HG02852 (cell line): ENCODE measurements around the gene PTPN3.
A peak's percentile ranks its signal among the peaks of the same experiment; 100 is the strongest.
"Not testable (repeated sequence)": the region's sequence is repeated elsewhere in the genome, so short reads cannot be mapped to it uniquely, and the experiment has no call there.

Experiments
- ATAC-seq: cut with Tn5 transposase; IDR thresholded peaks from one replicate; pipeline ENCODE4 v1.9.1; 2021; ENCODE audit warnings: mild to moderate bottlenecking, moderate library complexity; ENCODE audit not compliant: unreplicated experiment

Gene PTPN3

DNA sequence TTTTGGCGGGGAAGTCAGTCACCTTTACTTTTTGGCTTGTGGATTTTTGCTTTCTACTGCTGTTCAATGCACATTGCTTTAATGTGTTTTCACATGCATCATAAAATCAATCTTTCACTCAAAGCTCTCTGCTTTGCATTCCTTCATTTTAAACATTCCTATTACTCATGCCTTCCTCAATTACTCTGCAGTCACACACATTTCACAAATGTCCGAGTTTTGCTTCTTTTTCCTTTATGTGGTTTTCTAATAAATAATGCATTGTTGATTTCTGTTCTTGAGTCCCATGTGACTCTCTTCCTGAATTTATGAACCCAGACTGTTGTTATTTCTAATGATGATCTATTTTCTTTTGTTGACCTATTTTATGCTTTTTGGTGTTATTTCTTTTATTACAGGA is 95.0 kb downstream of the PTPN3 start:
- no peak for ATAC-seq

DNA sequence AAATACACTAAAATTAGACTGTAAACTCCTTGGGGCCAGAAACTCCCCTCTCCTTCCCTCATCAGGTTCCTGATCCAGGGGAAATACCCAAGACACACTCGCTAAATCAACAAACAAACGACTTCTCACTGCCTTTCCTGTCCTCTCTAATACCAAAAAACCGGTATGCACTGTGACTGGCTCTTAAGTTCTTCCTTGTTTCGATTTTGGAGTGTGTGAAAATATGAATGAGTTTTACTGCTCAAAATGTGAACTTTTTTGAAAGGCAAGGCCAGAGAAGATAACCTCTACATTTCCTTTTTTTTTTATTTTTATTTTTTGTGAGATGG is 96.2 kb downstream of the PTPN3 start:
- no peak for ATAC-seq

DNA sequence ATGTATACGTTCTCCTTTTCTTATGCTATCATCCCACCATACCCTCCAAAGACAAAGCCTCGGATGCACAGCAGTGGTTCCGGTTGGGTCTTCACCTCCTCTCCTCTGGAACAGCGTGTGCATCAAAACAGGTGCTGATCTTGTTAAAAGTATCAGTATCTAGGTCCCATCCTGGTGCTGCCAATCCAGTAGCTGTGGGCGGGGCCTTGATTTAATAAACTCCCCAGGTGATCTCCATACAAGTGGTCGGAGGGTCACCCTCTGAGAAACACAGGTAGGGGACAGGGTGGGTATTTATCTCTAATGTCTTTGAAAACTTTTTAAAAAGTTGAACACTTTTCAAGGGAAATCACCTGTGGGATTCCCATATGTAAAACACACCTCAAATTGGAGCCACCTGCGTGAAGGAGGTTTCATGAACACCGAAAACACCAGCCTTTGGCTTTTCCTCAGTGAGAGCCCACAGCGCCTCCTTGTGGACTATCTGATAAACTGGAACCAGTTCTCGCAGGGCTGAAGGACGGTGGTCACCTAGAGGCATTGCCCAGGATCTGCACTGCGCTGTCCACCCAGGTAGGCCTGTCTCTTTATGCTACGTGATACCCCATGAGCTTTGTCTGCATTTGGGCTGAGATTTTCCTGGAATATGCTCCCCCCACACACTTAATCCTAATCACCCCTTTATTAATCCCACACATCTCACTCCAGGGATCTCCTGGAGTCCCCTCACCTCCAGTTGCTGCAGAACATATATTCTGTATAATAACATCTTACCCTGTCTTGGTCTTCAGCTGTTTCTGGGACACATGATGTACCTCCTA is 96.7 kb downstream of the PTPN3 start:
- peak; percentile 36 for ATAC-seq

GRCh38 chr9:109399258-109399767 is 98.8 kb downstream of the PTPN3 start:
- peak; percentile 81 for ATAC-seq

DNA sequence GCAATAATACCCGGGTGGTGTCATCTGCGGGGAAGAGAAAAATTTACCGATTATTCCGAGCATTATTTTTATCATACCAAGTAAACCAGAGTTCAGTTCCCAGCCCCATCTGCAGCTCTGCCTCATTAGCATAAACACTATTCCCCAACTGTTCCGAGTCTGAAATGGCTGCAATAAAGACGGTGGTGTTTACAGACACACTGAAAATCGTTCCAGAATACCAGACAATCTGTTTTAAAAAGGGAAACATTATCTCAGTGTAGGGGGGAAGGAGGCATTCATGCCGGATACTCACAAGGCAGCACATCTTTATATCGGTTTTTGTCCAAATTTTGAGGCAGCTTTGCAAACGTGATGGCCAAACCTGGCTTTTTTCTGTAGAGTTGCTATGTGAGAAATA is 106.9 kb downstream of the PTPN3 start:
- ATAC-seq, result no peak

- no peak for ATAC-seq
These were observed 110.3 kb downstream of the PTPN3 start for GRCh38 chr9:109387856-109388255.

DNA sequence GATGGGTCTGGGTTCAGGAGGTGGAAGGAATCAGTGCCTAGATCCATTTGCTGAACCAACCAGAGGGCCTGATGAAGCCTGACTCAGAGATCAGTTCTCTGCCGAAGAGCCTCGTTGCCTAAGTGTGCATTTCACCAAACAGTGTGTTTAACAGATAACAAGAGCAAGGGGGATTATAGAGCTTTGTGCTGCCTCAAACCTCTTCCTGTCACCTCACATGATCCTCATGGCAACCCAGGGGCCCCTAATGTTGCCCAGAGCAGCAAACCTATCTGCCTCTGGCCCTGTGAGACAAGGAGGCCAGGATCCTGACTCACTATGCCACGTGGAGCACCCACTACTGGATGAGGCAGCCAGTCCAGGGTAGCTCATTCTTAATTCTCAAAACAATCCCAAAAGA is 110.9 kb downstream of the PTPN3 start:
- no peak for ATAC-seq

- no peak for ATAC-seq
These were observed 112.6 kb downstream of the PTPN3 start for GRCh38 chr9:109385499-109385898.

DNA sequence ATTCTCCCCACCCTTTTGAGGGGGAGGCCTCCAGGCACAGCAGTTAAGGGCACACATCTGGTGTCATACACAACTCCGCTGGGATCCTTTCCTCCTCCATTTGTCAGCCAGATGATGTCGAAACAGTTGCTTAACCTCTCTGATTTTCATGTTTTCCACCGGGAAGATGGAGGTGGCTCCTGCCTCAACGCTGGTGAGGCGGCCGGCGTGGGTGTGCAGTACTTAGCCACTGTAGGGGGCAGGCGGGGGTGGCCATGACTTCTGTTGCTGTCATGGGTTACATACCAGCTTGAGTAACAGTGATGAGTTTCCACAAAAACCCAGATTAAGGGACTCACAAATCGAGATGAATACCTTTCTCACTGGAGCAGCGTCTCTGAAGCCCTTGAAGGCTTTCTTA is 114.2 kb downstream of the PTPN3 start:
- ATAC-seq, result no peak

- no peak for ATAC-seq
These were observed 114.8 kb downstream of the PTPN3 start for GRCh38 chr9:109383356-109383755.

GRCh38 chr9:109382585-109382984 is 115.5 kb downstream of the PTPN3 start:
- ATAC-seq, result no peak

DNA sequence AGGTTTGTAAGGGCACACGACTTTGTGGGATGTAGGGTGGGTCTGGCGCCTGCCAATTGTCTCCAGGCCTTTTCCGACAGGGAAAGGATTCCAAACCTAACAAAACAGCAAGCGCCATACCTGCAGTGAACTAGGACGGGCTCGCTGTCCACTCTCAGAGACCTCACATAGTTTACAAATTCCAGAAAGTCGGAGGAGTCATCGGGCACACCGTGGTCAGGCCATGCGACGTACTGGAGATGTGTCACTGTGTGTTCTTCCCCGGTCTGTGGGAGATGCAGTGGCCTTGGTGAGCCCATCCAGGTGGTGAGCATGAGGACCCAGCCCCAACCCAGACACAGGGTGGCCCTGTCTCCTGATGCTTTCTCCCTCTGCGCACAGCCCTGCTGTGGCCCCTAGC is 115.9 kb downstream of the PTPN3 start:
- no peak for ATAC-seq

GRCh38 chr9:109381011-109381729 is 116.9 kb downstream of the PTPN3 start:
- ATAC-seq, result peak; percentile 68

GRCh38 chr9:109379513-109379912 is 118.6 kb downstream of the PTPN3 start:
- ATAC-seq, result no peak

DNA sequence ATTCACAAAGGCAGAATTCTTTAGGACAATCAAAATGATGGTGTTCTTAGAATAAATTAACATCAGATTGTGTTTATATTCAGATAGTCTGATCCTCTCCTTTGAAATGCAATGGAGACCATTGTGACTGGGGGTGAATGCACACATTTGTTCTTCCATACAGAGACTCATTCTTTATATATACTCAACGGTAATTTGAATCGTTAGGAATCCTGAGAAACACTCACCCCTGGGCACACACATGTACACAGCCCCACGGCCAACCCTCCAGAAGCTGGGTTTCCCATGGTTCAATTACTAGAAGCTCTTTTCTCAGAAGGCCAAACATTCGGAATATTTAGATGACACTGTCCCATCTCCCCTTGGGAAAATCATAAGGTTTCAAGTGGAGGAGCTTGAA is 119.8 kb downstream of the PTPN3 start:
- ATAC-seq, result no peak

- no peak for ATAC-seq
These were observed 125.9 kb downstream of the PTPN3 start for GRCh38 chr9:109372246-109372645.

DNA sequence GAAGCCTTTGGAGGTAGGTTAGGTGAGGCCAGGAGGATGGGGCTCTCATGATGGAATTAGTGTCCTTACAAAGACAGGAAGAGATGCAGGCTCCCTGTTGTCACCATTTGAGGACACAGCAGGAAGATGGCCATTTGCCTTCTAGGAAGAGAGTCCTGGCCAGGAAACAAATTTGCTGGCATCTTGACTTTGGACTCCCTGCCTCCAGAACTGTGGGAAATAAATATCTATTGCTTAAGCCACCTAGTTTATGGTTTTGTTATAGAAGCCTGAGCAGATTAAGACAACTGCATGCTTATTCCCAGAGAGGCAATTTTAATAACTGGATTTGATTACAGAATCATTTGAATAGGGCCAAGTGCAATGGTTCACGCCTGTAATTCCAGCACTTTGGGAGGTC is 126.7 kb downstream of the PTPN3 start:
- ATAC-seq, result no peak

DNA sequence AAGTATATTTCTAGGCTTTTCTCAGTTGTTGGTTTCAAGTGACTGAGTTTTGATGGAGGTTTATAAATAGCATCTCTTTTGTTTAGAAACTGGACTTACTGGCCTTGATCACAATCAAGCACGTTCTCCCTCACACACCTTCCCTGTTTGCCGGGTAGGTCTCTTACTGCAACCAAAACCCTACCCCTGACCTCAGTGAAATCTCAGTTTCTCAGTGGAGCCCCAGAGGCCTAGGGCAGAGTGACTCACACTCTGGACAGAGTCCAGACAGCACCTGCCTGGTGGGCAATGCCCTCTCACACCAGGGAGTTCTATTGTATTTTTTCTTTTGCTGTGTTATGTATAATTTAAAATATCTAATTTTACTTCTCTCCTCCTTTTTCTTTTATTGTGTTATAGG is 128.8 kb downstream of the PTPN3 start:
- peak; percentile 84 for ATAC-seq

- ATAC-seq, result no peak
These were observed 137.3 kb downstream of the PTPN3 start for GRCh38 chr9:109360771-109361170.

GRCh38 chr9:109358968-109359603 is 139.0 kb downstream of the PTPN3 start:
- not testable (repeated sequence) for ATAC-seq

DNA sequence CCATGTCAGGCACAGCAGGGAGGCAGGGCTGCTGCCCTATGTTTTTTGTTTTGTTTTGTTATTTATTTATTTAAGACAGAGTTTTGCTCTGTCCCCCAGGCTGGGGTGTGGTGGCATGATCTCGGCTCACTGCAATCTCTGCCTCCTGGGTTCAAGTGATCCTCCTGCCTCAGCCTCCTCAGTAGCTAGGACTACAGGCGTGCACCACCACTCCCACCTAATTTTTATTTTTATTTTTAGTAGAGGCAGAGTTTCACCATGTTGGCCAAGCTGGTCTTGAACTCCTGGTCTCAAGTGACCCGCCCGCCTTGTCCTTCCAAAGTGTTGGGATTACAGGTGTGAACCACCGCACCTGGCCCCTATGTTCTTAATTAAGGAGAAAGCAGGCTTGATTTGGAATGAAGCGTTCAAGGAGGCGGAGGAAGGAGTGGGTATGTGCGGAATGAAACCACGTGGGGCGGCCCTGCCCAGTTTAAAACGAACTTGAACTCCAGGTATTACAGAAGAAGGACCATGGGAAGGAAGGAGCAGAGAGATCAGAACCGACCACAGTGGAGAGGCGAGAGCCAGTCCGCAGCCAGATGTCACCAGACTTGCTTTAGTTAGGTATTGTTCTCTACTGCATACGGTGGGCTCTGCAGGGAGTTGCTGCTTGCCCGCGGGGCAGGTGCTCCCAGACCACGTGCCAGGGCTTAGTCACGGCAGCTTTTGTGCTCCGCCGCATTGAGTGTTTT is 142.4 kb downstream of the PTPN3 start:
- ATAC-seq, result no peak
